IMR-90 (cell line): Measurements from ENCODE around the gene DPF3. TPM values are rescaled to one million over a fixed set of nuclear protein-coding genes. Genes with fewer than 3 reads are reported as not detected.
A peak's percentile ranks its signal among the peaks of the same experiment; 100 is the strongest.

ENCODE experiments used
- ATAC-seq: fragments of 200-7000 bp; cut with Tn5 transposase; 2 replicates; pipeline ENCODE4 v1.9.1; 2020; ENCODE audit warnings: low read depth, mild to moderate bottlenecking, moderate library complexity
- BruUV-seq: library from RNA; stranded (reverse); fragments of 400-500 nt; replicated peaks from 2 replicates; lab custom pipeline; 2021; lab: Mats Ljungman, UMichigan
- CTCF ChIA-PET: fragments of 300-600 bp; formaldehyde crosslinking; extraction: SDS; loops from one replicate; lab custom pipeline; 2021; ENCODE audit warnings: antibody characterized with exemption; lab: Yijun Ruan, JAX
- POLR2A ChIA-PET: fragments of 300-600 bp; sonication (Branson Sonifier 250); formaldehyde crosslinking; loops from one replicate; lab custom pipeline; 2022; ENCODE audit warnings: antibody characterized with exemption; ENCODE audit not compliant: unreplicated experiment; lab: Charles Lee
- DNase-seq: peaks from one replicate; pipeline ENCODE4 v3.0.0; 2013
- H2AFZ ChIP-seq: replicated peaks from 2 replicates; pipeline ENCODE3; 2013; ENCODE audit warnings: low read length, mild to moderate bottlenecking; ENCODE audit not compliant: poor library complexity
- H2AK5ac ChIP-seq: 2 replicates; pipeline ENCODE4 v1.6.1; 2013; ENCODE audit warnings: low read depth, low read length, inconsistent platforms
- H2AK9ac ChIP-seq: replicated peaks from 2 replicates; pipeline ENCODE3; 2013; ENCODE audit warnings: mild to moderate bottlenecking, low read depth, low read length, moderate library complexity; ENCODE audit not compliant: poor library complexity
- H2BK120ac ChIP-seq: 2 replicates; pipeline ENCODE4 v1.6.1; 2013; ENCODE audit warnings: low read depth, low read length, inconsistent platforms
- H2BK15ac ChIP-seq: 3 replicates; pipeline ENCODE4 v1.6.1; 2013; ENCODE audit warnings: low read depth, low read length, inconsistent platforms
- H2BK20ac ChIP-seq: 2 replicates; pipeline ENCODE4 v1.6.1; 2013; ENCODE audit warnings: low read depth, mild to moderate bottlenecking, inconsistent platforms, low read length, moderate library complexity
- H2BK5ac ChIP-seq: 2 replicates; pipeline ENCODE4 v1.6.1; 2013; ENCODE audit warnings: mild to moderate bottlenecking, low read depth, low read length, inconsistent platforms; ENCODE audit not compliant: poor library complexity, severe bottlenecking
- H3K14ac ChIP-seq: replicated peaks from 2 replicates; pipeline ENCODE4 v1.6.1; 2013; ENCODE audit warnings: low read depth, low read length, inconsistent platforms
- H3K18ac ChIP-seq: 2 replicates; pipeline ENCODE4 v1.6.1; 2013; ENCODE audit warnings: low read depth, low read length, control low read depth
- H3K23ac ChIP-seq: 2 replicates; pipeline ENCODE4 v1.6.1; 2013; ENCODE audit warnings: low read depth, low read length, inconsistent platforms
- H3K27ac ChIP-seq: 2 replicates; pipeline ENCODE4 v1.5.1; 2013; ENCODE audit warnings: mild to moderate bottlenecking, control low read depth, low read length; ENCODE audit not compliant: insufficient read depth
- H3K27me3 ChIP-seq: 2 replicates; pipeline ENCODE4 v1.6.1; 2013; ENCODE audit warnings: low read length; ENCODE audit not compliant: control insufficient read depth, insufficient read depth
- H3K36me3 ChIP-seq: 2 replicates; pipeline ENCODE4 v1.6.1; 2013; ENCODE audit warnings: low read length, mixed read lengths; ENCODE audit not compliant: control insufficient read depth, insufficient read depth
- H3K4ac ChIP-seq: 2 replicates; pipeline ENCODE4 v1.6.1; 2013; ENCODE audit warnings: low read depth, low read length, inconsistent platforms
- H3K4me1 ChIP-seq: 2 replicates; pipeline ENCODE4 v1.6.1; 2013; ENCODE audit warnings: low read length, mixed read lengths; ENCODE audit not compliant: control insufficient read depth, insufficient read depth
- H3K4me2 ChIP-seq: 2 replicates; pipeline ENCODE4 v1.6.1; 2013; ENCODE audit warnings: low read depth, mild to moderate bottlenecking, control low read depth, low read length, moderate library complexity
- H3K4me3 ChIP-seq: 2 replicates; pipeline ENCODE4 v1.5.1; 2013; ENCODE audit warnings: low read depth, mild to moderate bottlenecking, control low read depth, low read length, moderate library complexity; ENCODE audit not compliant: insufficient read depth
- H3K56ac ChIP-seq: 2 replicates; pipeline ENCODE4 v1.6.1; 2013; ENCODE audit warnings: low read length, inconsistent platforms; ENCODE audit not compliant: insufficient read depth; ENCODE audit errors: extremely low read depth
- H3K79me1 ChIP-seq, 2 experiments: 2 replicates each; pipeline ENCODE4 v1.6.1; 2013; ENCODE audit warnings: low read length in 2 of 2, inconsistent platforms in 1 of 2, low read depth in 1 of 2
- H3K9ac ChIP-seq: 2 replicates; pipeline ENCODE4 v1.6.1; 2013; ENCODE audit warnings: low read depth, low read length, control low read depth
- H3K9me1 ChIP-seq: 2 replicates; pipeline ENCODE4 v1.6.1; 2013; ENCODE audit warnings: low read length, inconsistent platforms; ENCODE audit not compliant: insufficient read depth
- H3K9me3 ChIP-seq: 2 replicates; pipeline ENCODE4 v1.6.1; 2013; ENCODE audit warnings: low read length; ENCODE audit not compliant: control insufficient read depth, insufficient read depth
- H4K20me1 ChIP-seq: 2 replicates; pipeline ENCODE4 v1.6.1; 2013; ENCODE audit warnings: low read length, inconsistent platforms; ENCODE audit not compliant: insufficient read depth
- H4K5ac ChIP-seq: 2 replicates; pipeline ENCODE4 v1.6.1; 2013; ENCODE audit warnings: mild to moderate bottlenecking, low read depth, low read length, control low read depth
- H4K8ac ChIP-seq, 2 experiments: 2 replicates each; pipeline ENCODE4 v1.6.1; 2013; ENCODE audit warnings: low read depth in 2 of 2, low read length in 2 of 2, control low read depth in 1 of 2, inconsistent platforms in 1 of 2
- H4K91ac ChIP-seq: 2 replicates; pipeline ENCODE4 v1.6.1; 2013; ENCODE audit warnings: low read depth, low read length, inconsistent platforms; ENCODE audit not compliant: insufficient read depth
- FOS ChIP-seq: fragments of 150-350 bp; IDR thresholded peaks from 2 replicates; pipeline ENCODE4 v1.6.1; 2016; ENCODE audit warnings: low read depth, low read length
- MAFK ChIP-seq: IDR thresholded peaks from 2 replicates; pipeline ENCODE4 v1.6.1; 2012; ENCODE audit warnings: low read depth, low read length, improper control_type of control experiment
- MAZ ChIP-seq: IDR thresholded peaks from 2 replicates; pipeline ENCODE4 v1.6.1; 2012; ENCODE audit warnings: low read depth, mild to moderate bottlenecking, low read length, improper control_type of control experiment, moderate library complexity, borderline replicate concordance
- RAD21 ChIP-seq: IDR thresholded peaks from 2 replicates; pipeline ENCODE4 v1.6.1; 2012; ENCODE audit warnings: low read length, improper control_type of control experiment
- RCOR1 ChIP-seq: IDR thresholded peaks from 2 replicates; pipeline ENCODE4 v1.6.1; 2012; ENCODE audit warnings: mild to moderate bottlenecking, low read length, improper control_type of control experiment; ENCODE audit not compliant: insufficient replicate concordance
- WGBS, 2 experiments: methylation state at CpG; one replicate each; pipeline versions ENCODE4 v1.1.5 to v1.1.7; 2013; ENCODE audit warnings: missing lambda C conversion rate in 2 of 2; ENCODE audit not compliant: insufficient read length in 1 of 2; ENCODE audit errors: extremely low coverage in 2 of 2; 5-methylcytosine and 5-hydroxymethylcytosine counted together
- dilution Hi-C: fragments of 300-500 bp; cut with HindIII; formaldehyde crosslinking; loops from one replicate; pipeline ENCODE4 v1.14.3; 2018; ENCODE audit warnings: low sequenced_read_pairs; ENCODE audit not compliant: unreplicated experiment
- in situ Hi-C: fragments of 300-500 bp; cut with MboI; formaldehyde crosslinking; loops from 3 replicates; pipeline ENCODE4 v1.14.3; 2019; ENCODE audit warnings: low sequenced_read_pairs, inconsistent platforms, mixed read lengths
- intact Hi-C: fragments of 100-400 bp; cut with micrococcal nuclease; formaldehyde crosslinking; loops from 2 replicates; pipeline ENCODE4 v1.10.0; 2022
- polyA plus RNA-seq, 3 experiments: library from polyadenylated mRNA; depleted of rRNA; stranded (reverse); fragments of >200 nt; gene quantifications; 2 replicates each; pipeline ENCODE4 v1.2.3, GENCODE V29; 2012; ENCODE audit warnings: low replicate concordance in 1 of 3
- total RNA-seq: library from RNA; depleted of rRNA; stranded (reverse); fragments of >200 nt; gene quantifications from 2 replicates; pipeline ENCODE4 v1.2.3, GENCODE V29; 2012

DPF3 gene
- total and polyA plus RNA-seq, 2 of the 4 experiments (the other 2 are of a cell fraction) = 30.5 to 32.8 TPM

- no TSS peak for BruUV-seq
- intact Hi-C loops (no loop called here), dilution Hi-C loops (no loop called here), in situ Hi-C loops (no loop called here)
- peak overlapping the region; percentile 24; the same call in 1 of the 2 replicates for H2BK20ac ChIP-seq
- peaks cover 6 to 36% of the 10 kb centered on the region in 2 experiments; a peak in 3 of 4 replicates for H3K79me1 ChIP-seq
- H4K91ac ChIP-seq = no peak overlapping the region
- H3K4me2 ChIP-seq = no peak overlapping the region
- H3K9ac ChIP-seq = no peak overlapping the region
- no peak for DNase-seq
- peak overlapping the region; percentile 70; the same call in 1 of the 2 replicates for H2AK5ac ChIP-seq
- peaks cover 12% of the 10 kb centered on the region for H3K4me1 ChIP-seq
- H2BK120ac ChIP-seq = 0 out of 2 replicates have a peak overlapping the region, but pooled peaks have one; percentile 49
- H3K27ac ChIP-seq = no peak overlapping the region
- no peak overlapping the region for H2AK9ac ChIP-seq
- H3K18ac ChIP-seq = no peak overlapping the region
- peak overlapping the region; percentile 48 for H2AFZ ChIP-seq
- peak overlapping the region; percentile 39; the same call in 1 of the 2 replicates for H3K4ac ChIP-seq
- H3K4me3 ChIP-seq = no peak overlapping the region
- H3K36me3 ChIP-seq = 0 out of 2 replicates have a peak, but pooled peaks cover 2% of the 10 kb centered on the region
- no peak for TF ChIP-seq MAZ
- no peak for TF ChIP-seq RAD21
- no peak for TF ChIP-seq RCOR1
- no peak for TF ChIP-seq FOS
- no peak for TF ChIP-seq MAFK
- 0 out of 4 replicates have a peak overlapping the region, but pooled peaks of 1 of the 2 experiments have one; percentile 4 for H4K8ac ChIP-seq
- peaks cover 12% of the 10 kb centered on the region; the same call in 1 of the 2 replicates for H3K9me1 ChIP-seq
- H2BK15ac ChIP-seq = no peak overlapping the region; the same call in 2 of the 3 replicates
- H4K20me1 ChIP-seq = no peaks in the 10 kb centered on the region
- H3K23ac ChIP-seq = no peak overlapping the region
- H3K9me3 ChIP-seq = no peaks in the 10 kb centered on the region
- H3K14ac ChIP-seq = peak overlapping the region; percentile 37; the same call in 1 of the 2 replicates
- H4K5ac ChIP-seq = no peak overlapping the region
- no peak overlapping the region for H3K56ac ChIP-seq
- no peak overlapping the region for H2BK5ac ChIP-seq
- ChIA-PET POLR2A (no interaction called here), CTCF (interaction anchor here (0.6 to 1.4 kb wide), 5 partner anchors 11 to 221 kb away, joined by 3 to 5 read pairs (median 3); no protein-coding TSS in a partner anchor)
- no peaks in the 10 kb centered on the region for H3K27me3 ChIP-seq
- no peak for ATAC-seq
- no CpG with 5 or more reads among the region's 6 CpGs for WGBS, 2 experiments
Measured at GRCh38 chr14:72737560-72737943, 156.3 kb downstream of the DPF3 start.
